Measurements from ENCODE around the gene CDKAL1.

The CDKAL1 gene

DNA sequence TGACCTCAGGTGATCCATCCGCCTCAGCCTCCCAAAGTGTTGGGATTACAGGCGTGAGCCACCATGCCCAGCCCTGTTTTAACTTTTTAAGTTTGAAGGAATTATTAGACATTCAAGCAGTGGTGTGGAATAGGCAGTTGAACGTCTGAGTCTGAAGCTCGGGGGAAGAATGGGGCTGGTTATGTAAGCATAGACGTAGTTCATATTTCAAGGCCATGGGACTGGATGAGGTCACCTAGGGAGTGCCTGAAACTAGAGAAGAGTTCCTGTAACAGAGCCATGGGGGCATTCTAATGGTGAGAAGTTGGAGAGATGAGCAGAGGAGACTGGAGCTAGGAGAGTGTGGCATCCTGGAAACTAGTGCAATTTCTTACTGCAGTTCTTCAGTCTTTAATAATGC is 6.4 kb downstream of the CDKAL1 start:
- no peaks in the 10 kb centered on the region for H3F3A ChIP-seq (ENCODE audit: low read depth)
- H3K9me3 ChIP-seq (ENCODE audit: insufficient read depth, low read depth, low read length), result no peaks in the 10 kb centered on the region
- no peaks in the 10 kb centered on the region for H3K27me3 ChIP-seq (ENCODE audit: insufficient read depth, low read length, poor library complexity, severe bottlenecking)
- no peak overlapping the region for H3K9ac ChIP-seq (ENCODE audit: low read depth, low read length, poor library complexity, severe bottlenecking)
- no peak overlapping the region for H2AFZ ChIP-seq (ENCODE audit: low read length)
- H3K4me3 ChIP-seq (ENCODE audit: low read length, poor library complexity, severe bottlenecking), result no peak overlapping the region
- no peak for TF ChIP-seq EZH2phosphoT487 (IDR thresholded peaks at IDR 0.05; ENCODE audit: borderline replicate concordance)
- TF ChIP-seq, protein P1, sequence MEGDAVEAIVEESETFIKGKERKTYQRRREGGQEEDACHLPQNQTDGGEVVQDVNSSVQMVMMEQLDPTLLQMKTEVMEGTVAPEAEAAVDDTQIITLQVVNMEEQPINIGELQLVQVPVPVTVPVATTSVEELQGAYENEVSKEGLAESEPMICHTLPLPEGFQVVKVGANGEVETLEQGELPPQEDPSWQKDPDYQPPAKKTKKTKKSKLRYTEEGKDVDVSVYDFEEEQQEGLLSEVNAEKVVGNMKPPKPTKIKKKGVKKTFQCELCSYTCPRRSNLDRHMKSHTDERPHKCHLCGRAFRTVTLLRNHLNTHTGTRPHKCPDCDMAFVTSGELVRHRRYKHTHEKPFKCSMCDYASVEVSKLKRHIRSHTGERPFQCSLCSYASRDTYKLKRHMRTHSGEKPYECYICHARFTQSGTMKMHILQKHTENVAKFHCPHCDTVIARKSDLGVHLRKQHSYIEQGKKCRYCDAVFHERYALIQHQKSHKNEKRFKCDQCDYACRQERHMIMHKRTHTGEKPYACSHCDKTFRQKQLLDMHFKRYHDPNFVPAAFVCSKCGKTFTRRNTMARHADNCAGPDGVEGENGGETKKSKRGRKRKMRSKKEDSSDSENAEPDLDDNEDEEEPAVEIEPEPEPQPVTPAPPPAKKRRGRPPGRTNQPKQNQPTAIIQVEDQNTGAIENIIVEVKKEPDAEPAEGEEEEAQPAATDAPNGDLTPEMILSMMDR (conservative IDR thresholded peaks at IDR 0.05; ENCODE audit: low read length), result no peak
- peaks cover 36% of the 10 kb centered on the region for H3K4me1 ChIP-seq (ENCODE audit: insufficient read depth, low read length, poor library complexity, severe bottlenecking)
- no peak overlapping the region for H3K4me2 ChIP-seq (ENCODE audit: low read depth, low read length, poor library complexity, severe bottlenecking)
- peaks cover 8% of the 10 kb centered on the region for H4K20me1 ChIP-seq (ENCODE audit: insufficient read depth, low read length, poor library complexity, severe bottlenecking)
- H3K79me2 ChIP-seq (ENCODE audit: insufficient read depth, low read length), result peaks cover 93% of the 10 kb centered on the region
- peaks cover 19% of the 10 kb centered on the region; the same call in 1 of the 2 replicates for H3K36me3 ChIP-seq (ENCODE audit: insufficient read depth, low read length)
- H3K9me2 ChIP-seq (replicated peaks; ENCODE audit: low read depth, low read length), result no peaks in the 10 kb centered on the region

DNA sequence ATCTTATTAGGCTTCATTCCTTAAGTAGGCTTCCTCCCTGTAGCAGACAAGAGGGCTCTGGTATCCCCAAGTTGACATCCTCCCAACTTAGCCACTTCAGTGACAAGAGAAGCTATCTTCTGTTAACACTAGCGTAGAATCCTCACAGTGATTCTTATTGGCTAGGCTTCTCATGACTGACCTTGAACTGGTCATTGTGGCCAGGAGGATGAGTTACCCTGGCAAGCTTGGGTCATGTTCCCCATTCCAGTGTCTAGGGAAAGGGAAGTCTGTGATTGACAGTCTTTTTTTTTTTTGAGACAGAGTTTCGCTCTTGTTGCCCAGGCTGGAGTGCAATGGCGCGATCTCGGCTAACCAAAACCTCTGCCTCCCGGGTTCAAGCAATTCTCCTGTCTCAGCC is 7.1 kb downstream of the CDKAL1 start:
- no peak overlapping the region for H2AFZ ChIP-seq (ENCODE audit: low read length)
- no peak overlapping the region for H3K4me2 ChIP-seq (ENCODE audit: low read depth, low read length, poor library complexity, severe bottlenecking)
- peaks cover 7% of the 10 kb centered on the region for H4K20me1 ChIP-seq (ENCODE audit: insufficient read depth, low read length, poor library complexity, severe bottlenecking)
- H3K36me3 ChIP-seq (ENCODE audit: insufficient read depth, low read length), result peaks cover 25% of the 10 kb centered on the region; the same call in 1 of the 2 replicates
- H3K9me2 ChIP-seq (replicated peaks; ENCODE audit: low read depth, low read length), result no peaks in the 10 kb centered on the region
- peaks cover 86% of the 10 kb centered on the region for H3K79me2 ChIP-seq (ENCODE audit: insufficient read depth, low read length)
- H3K27me3 ChIP-seq (ENCODE audit: insufficient read depth, low read length, poor library complexity, severe bottlenecking), result no peaks in the 10 kb centered on the region
- no peak overlapping the region for H3K9ac ChIP-seq (ENCODE audit: low read depth, low read length, poor library complexity, severe bottlenecking)
- H3K9me3 ChIP-seq (ENCODE audit: insufficient read depth, low read depth, low read length), result no peaks in the 10 kb centered on the region
- TF ChIP-seq, protein P1 (conservative IDR thresholded peaks at IDR 0.05; ENCODE audit: low read length), result no peak
- TF ChIP-seq EZH2phosphoT487 (IDR thresholded peaks at IDR 0.05; ENCODE audit: borderline replicate concordance), result no peak
- peaks cover 5% of the 10 kb centered on the region; the same call in 1 of the 2 replicates for H3F3A ChIP-seq (ENCODE audit: low read depth)
- no peak overlapping the region for H3K4me3 ChIP-seq (ENCODE audit: low read length, poor library complexity, severe bottlenecking)
- peaks cover 32% of the 10 kb centered on the region for H3K4me1 ChIP-seq (ENCODE audit: insufficient read depth, low read length, poor library complexity, severe bottlenecking)

DNA sequence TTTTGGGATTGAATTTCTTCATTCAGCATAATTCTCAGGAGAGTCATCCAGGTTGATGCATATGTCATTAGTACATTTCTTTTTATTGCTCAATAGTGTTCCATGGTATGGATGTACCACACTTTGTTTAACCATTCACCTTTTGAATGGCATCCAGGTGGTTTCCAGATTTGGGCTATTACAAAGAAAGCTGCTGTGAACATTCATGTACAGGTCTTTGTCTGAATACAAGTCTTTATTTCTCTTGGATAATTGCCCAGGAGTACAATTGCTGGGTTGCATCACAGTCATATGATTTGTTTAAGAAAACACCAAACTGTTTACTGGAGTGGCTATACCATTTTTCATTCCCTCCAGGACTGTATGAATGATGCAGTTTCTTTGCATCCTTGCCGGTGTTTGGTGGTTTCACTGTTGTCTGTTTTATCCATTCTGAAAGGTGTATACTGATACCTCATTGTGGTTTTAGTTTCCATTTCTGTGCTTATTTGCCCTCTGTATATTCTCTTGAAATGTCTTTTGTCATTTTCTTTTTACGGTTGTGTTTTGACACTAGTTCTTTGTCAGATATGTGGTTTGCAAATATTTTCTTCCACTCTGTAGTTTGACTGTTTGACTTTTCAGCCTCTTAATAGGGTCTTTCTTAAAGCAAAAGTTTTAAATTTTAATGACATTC is 8.8 kb downstream of the CDKAL1 start:
- TF ChIP-seq EZH2phosphoT487 (IDR thresholded peaks at IDR 0.05; ENCODE audit: borderline replicate concordance), result no peak
- TF ChIP-seq, protein P1 (conservative IDR thresholded peaks at IDR 0.05; ENCODE audit: low read length), result no peak
- Histone ChIP-seq H2AFZ (ENCODE audit: low read length) (no peak overlapping the region), H3K27me3 (ENCODE audit: insufficient read depth, low read length, poor library complexity, severe bottlenecking) (no peaks in the 10 kb centered on the region), H3K36me3 (ENCODE audit: insufficient read depth, low read length) (peaks cover 42% of the 10 kb centered on the region), H3K9me2 (replicated peaks; ENCODE audit: low read depth, low read length) (no peaks in the 10 kb centered on the region), H3K9me3 (ENCODE audit: insufficient read depth, low read depth, low read length) (peaks cover 7% of the 10 kb centered on the region; the same call in 1 of the 2 replicates), H3F3A (ENCODE audit: low read depth) (peaks cover 8% of the 10 kb centered on the region), H3K79me2 (ENCODE audit: insufficient read depth, low read length) (peaks cover 86% of the 10 kb centered on the region), H3K4me1 (ENCODE audit: insufficient read depth, low read length, poor library complexity, severe bottlenecking) (peaks cover 22% of the 10 kb centered on the region), H3K4me3 (ENCODE audit: low read length, poor library complexity, severe bottlenecking) (no peak overlapping the region), H4K20me1 (ENCODE audit: insufficient read depth, low read length, poor library complexity, severe bottlenecking) (peaks cover 7% of the 10 kb centered on the region), H3K9ac (ENCODE audit: low read depth, low read length, poor library complexity, severe bottlenecking) (no peak overlapping the region), H3K4me2 (ENCODE audit: low read depth, low read length, poor library complexity, severe bottlenecking) (no peak overlapping the region)
